Mesodermal cell (in vitro differentiated cells): ENCODE measurements around the gene TREML2.
"Not testable (repeated sequence)": the region's sequence is repeated elsewhere in the genome, so short reads cannot be mapped to it uniquely, and the experiment has no call there.

Source experiments
- H3K27ac ChIP-seq: 2 replicates; pipeline ENCODE4 v1.7.0; 2013; ENCODE audit warnings: mild to moderate bottlenecking, low read depth, low read length, moderate library complexity; ENCODE audit not compliant: severe bottlenecking
- H3K36me3 ChIP-seq: 2 replicates; pipeline ENCODE4 v1.7.1; 2013; ENCODE audit warnings: mild to moderate bottlenecking, low read length, moderate library complexity; ENCODE audit not compliant: control insufficient read depth, insufficient read depth
- H3K4me1 ChIP-seq: one replicate; pipeline ENCODE4 v1.7.1; 2013; ENCODE audit warnings: mild to moderate bottlenecking, low read length; ENCODE audit not compliant: insufficient read depth, control insufficient read depth, poor library complexity, severe bottlenecking
- H3K4me3 ChIP-seq: 2 replicates; pipeline ENCODE4 v1.7.0; 2013; ENCODE audit warnings: low read length, control low read depth, mild to moderate bottlenecking; ENCODE audit not compliant: insufficient read depth, poor library complexity, severe bottlenecking; ENCODE audit errors: extremely low read depth
- H3K9me3 ChIP-seq: 2 replicates; pipeline ENCODE4 v1.7.1; 2013; ENCODE audit warnings: mild to moderate bottlenecking, low read length, moderate library complexity; ENCODE audit not compliant: control insufficient read depth
- WGBS, 2 experiments: methylation state at CpG; one replicate each; pipeline ENCODE4 v1.1.5; 2013; ENCODE audit warnings: missing lambda C conversion rate in 2 of 2; ENCODE audit not compliant: insufficient coverage in 2 of 2; 5-methylcytosine and 5-hydroxymethylcytosine counted together

Gene TREML2

DNA sequence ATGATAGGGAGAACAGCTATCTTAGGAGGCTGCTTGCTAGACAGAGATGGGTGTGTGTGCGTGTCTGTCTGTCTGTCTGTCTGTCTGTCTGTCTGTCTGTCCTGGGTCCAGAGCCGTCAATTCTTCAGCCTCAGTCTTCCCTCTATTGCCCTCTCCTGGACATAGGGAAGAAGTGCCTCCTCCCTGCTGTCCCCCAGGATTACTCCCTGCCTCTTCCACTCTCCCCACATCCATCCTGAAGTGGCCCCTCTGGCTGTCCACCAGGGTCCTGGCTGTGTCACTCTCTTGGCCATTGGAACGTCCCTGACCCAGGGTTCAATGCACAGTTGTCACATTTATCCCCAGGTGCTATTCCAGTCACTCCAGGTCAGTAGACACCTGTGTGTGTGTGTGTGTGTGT, 10.2 kb downstream of the TREML2 start:
- no peak overlapping the region for H3K4me3 ChIP-seq
- H3K9me3 ChIP-seq: peaks cover 12% of the 10 kb centered on the region
- no peak overlapping the region for H3K27ac ChIP-seq
- no peaks in the 10 kb centered on the region for H3K36me3 ChIP-seq
- H3K4me1 ChIP-seq: no peaks in the 10 kb centered on the region
- 80 to 83% methylated on average over 1 to 2 of the region's 3 CpGs for WGBS, 2 experiments

DNA sequence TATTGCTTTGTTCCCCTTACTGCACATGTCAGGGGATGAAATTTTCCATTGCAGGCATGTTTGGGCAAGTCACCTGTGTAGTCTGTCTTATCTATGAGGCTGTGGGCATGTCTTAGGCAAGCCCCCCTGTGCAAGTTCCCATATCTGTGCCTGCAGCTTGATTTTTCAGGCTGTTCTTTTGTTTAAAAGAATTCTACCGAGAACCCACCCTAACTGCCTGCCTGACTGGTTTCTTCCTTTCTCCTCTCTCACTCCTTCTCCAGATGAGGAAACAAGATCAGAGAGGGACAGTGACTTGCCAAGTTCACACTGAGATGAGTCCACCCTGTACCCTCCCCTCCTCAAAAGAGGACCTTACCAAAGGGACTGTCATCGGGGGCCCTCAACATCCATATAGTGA, 11.0 kb downstream of the TREML2 start:
- Histone ChIP-seq H3K27ac (no peak overlapping the region), H3K4me3 (no peak overlapping the region)

DNA sequence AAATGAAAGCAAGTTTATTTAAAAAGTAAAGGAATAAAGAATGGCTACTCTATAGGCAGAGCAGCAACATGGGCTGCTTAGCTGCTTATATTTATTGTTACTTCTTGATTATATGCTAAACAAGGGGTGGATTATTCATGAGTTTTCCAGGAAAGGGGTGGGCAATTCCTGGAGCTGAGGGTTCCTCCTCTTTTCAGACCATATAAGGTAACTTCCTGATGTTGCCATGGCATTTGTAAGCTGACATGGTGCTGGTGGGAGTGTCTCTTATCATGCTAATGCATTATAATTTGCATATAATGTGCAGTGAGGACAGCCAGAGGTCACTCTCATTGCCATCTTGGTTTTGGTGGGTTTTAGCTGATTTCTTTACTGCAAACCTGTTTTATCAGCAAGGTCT, 11.9 kb downstream of the TREML2 start:
- H3K9me3 ChIP-seq: peaks cover 12% of the 10 kb centered on the region
- not testable (repeated sequence) for H3K4me3 ChIP-seq, H3K4me1 ChIP-seq, H3K27ac ChIP-seq, H3K36me3 ChIP-seq

More for the DNA sequence above, 11.0 kb downstream of the TREML2 start:
- Histone ChIP-seq H3K9me3 (peaks cover 12% of the 10 kb centered on the region), H3K4me1 (no peaks in the 10 kb centered on the region), H3K36me3 (no peaks in the 10 kb centered on the region)
- 94 to 100% methylated on average over 1 to 2 of the region's 2 CpGs for WGBS, 2 experiments

DNA sequence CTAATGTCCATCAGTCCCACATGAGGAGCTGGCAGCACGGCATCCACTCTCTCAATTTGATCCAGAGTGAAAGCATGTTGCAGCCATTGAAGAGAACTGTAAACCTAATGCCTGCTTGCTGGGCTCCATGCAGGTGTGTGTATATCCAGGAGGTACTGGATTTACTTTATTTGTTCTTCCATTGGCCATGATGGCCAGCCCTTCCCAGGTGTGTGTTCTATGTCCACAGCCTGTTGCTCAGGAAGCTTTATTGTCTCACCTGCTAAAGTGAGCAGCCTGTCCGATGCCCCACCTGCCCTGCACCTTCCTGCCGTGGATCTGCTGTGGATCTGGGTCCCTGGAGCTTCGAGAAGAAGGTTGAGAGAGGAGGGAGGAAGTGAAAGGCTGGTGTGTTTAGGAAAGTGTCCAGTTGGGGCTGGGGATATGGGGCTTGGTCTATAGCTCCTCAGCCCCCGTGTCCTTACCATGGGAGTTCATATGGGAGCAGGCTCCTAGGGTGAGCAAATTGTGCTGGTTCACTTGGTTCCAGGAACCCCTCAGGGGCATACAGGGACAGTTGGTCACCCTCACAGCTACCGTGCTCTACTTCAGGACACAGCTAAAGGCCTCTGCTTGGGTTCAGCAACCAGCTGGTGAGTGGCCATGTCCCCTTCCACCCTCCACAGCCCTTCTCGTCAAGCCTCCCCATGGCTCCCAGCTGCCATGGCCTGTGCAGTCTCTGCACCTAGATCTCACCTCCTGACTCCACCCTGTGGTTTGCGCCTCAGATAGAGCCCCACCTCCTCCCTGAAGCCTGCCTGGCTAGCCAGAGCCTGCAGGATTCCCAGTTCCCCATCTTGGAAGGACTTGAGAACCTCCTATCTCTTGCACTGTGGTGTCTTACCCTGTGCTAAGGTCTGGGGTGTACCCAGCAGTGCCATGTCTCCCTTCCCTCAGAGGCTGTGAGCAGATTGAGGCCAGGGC, 12.7 kb downstream of the TREML2 start:
- Histone ChIP-seq H3K36me3 (no peaks in the 10 kb centered on the region), H3K4me3 (no peak overlapping the region)
- 88 to 94% methylated on average over 6 to 8 of the region's 8 CpGs for WGBS, 2 experiments

DNA sequence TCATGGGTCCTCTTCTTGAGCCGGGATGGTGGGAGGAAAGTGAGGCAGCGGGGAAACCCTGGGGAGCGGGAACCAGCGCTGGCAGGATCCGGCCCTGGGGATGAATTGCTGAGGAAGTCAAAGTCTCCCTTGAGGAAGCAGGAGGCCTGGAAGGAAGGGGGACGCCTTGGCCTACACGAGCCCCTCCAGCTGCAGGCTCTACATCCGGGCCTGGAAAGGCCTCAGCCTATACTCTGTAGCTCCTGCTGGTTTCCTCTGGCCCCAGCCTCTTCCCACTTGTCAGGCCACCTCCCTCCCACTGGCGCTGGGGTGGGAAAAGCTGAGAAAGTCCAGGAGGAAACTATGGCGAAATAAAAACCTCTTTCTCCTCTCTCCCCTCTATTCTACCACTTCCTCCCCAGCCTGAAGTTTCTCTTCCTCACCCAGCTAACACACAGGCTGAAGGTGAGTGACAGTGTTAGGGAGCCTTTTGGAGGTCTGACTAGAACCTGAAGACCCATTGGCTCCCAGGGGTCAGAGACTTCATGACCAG, 14.9 kb downstream of the TREML2 start:
- 80 to 92% methylated on average over 1 to 8 of the region's 10 CpGs for WGBS, 2 experiments

More for the DNA sequence above, 12.7 kb downstream of the TREML2 start:
- Histone ChIP-seq H3K27ac (no peak overlapping the region), H3K4me1 (no peaks in the 10 kb centered on the region), H3K9me3 (peaks cover 12% of the 10 kb centered on the region)

DNA sequence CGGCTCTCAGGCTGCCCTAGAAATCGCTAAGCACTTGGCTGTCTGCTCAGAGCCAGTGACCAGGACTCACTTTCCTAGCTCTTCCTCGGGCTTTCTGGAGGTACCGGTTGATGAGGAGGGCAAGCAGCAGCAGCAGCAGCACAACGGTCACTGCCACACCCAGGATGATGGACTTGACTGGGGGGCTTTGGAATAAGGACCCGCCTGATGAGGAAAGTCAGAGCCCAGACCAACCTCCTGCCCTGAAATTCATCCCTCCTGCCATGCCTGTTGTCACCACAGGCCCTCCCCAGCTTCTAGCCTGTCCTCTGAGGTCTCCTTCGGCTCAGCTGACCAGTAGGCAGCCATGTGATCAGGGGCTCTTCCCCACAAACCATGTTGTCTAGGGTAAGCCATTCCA, 16.2 kb downstream of the TREML2 start:
- Histone ChIP-seq H3K4me1 (no peaks in the 10 kb centered on the region), H3K27ac (no peak overlapping the region), H3K9me3 (peaks cover 4% of the 10 kb centered on the region), H3K4me3 (no peak overlapping the region), H3K36me3 (no peaks in the 10 kb centered on the region)
- WGBS, 2 experiments: 91 to 95% methylated on average over 7 of the region's 7 CpGs

More for the DNA sequence above, 14.9 kb downstream of the TREML2 start:
- Histone ChIP-seq H3K9me3 (peaks cover 12% of the 10 kb centered on the region), H3K4me1 (no peaks in the 10 kb centered on the region), H3K4me3 (no peak overlapping the region), H3K27ac (no peak overlapping the region), H3K36me3 (no peaks in the 10 kb centered on the region)

DNA sequence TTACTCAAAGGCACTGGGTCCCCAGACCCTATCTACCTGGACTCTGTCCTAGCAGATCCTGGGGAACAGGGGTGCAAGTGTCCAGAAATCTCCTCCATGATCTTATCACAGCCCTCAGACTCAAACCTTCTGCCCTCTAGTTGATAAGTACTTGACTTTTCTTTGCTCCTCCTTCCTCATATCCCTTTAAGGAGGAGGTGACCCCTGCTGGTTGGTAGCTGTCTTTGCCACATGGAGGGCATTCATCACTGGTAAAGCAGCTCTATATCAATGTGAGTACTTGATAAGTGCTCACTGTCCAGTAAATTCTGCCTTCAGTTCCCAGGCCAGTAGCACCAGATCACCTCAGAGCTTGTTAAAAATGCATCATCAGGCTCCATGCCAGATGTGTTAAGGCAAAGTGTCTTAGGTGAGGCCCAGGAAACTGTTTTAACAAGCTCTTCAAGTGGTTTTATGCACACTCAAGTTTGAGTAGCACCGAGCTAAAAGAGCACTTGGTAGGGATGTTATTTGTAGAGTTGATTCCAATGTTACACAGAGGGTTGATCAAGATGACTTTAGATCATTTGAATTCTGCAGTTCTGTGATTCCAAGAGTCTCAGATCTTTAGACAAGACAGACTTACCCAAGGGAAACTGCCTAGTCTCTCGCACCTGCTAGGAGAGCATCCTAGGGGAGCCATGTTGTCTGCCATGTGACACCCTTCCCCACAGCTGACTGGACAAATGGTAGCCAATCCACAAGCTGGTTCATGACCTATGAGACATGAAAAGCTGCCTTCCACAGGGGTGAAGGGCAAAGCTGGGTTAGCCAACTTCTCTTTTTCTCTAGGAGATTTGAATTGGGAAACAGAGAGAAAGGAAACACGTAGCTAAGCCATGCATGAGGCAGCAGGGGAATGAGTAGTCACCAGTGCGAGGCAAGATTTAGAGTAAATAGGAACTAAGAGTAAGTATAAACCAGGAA, 18.6 kb downstream of the TREML2 start:
- Histone ChIP-seq H3K36me3 (no peaks in the 10 kb centered on the region), H3K27ac (no peak overlapping the region), H3K9me3 (no peaks in the 10 kb centered on the region), H3K4me1 (no peaks in the 10 kb centered on the region), H3K4me3 (no peak overlapping the region)
- WGBS, 2 experiments: 84 to 92% methylated on average over 4 of the region's 4 CpGs

DNA sequence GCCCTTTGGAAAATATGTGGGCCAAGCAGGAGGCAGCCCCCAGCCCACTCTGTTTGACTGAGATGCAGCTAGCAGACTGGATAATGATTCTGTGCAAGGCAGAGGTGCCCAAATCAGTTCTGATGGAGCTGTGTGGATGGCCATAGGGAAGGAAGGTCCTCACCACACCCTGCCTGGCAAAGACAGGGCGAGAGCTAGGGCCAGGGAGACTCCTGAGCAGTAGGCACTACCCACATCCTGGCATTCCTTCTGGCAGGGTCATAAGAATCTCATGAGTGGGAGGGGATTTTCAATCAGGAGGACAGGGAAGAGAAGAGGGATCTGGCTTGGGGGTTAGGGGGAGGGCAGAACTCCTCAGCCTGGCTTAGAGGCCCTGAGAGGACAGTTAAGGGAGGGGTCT, 19.4 kb downstream of the TREML2 start:
- WGBS, 2 experiments: 67% methylated on average over 1 of the region's 1 CpG; no CpG with 5 or more reads in 1 of the 2 experiments
- no peaks in the 10 kb centered on the region for H3K9me3 ChIP-seq
- H3K4me1 ChIP-seq: no peaks in the 10 kb centered on the region
- H3K27ac ChIP-seq: no peak overlapping the region
- H3K4me3 ChIP-seq: no peak overlapping the region
- no peaks in the 10 kb centered on the region for H3K36me3 ChIP-seq

DNA sequence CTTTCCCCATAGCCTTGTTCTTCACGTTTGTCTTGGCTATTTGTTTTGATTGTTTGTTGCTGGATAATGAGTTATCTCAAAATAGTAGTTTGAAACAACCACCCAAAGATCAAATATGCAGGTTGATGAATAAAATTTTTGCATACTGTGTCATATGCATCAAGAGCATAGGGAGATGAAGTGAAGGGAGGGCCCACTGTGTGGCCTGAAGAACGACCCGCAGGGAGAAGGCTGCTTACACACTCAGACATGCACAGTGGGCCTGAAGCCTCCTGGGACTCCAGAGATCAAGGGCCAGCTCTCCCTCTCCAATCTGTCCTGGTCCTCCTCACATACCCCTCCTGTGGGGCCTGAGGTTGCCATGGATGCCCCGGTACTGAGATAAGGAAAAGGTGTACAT, 21.8 kb downstream of the TREML2 start:
- H3K4me1 ChIP-seq: no peaks in the 10 kb centered on the region
- H3K27ac ChIP-seq: no peak overlapping the region
- H3K36me3 ChIP-seq: no peaks in the 10 kb centered on the region
- WGBS, 2 experiments: 83 to 90% methylated on average over 2 of the region's 4 CpGs
- H3K4me3 ChIP-seq: no peak overlapping the region
- H3K9me3 ChIP-seq: no peaks in the 10 kb centered on the region

DNA sequence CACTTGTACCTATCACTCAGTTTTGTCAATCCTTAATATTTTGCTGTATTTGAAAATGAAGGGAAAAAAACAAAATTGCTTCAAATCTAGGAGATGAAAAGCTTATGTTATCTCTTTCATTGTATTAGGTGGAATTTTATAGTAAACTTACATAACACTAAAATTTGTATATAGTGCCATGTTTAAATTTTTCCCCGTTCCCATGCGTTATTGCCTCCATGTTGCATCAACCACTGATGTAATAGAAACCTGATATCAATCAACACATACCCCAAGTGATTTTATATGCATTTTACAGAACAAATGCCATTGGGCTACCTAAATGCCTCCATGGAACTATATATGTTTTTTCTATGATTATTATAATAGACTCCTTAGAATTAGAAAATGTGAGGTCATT, 23.3 kb downstream of the TREML2 start:
- Histone ChIP-seq H3K9me3 (no peaks in the 10 kb centered on the region), H3K4me3 (no peak overlapping the region), H3K27ac (no peak overlapping the region), H3K4me1 (no peaks in the 10 kb centered on the region), H3K36me3 (no peaks in the 10 kb centered on the region)
- no CpG with 5 or more reads among the region's 2 CpGs for WGBS, 2 experiments
